Astrocyte (in vitro differentiated cells and primary cell): ENCODE data around the gene HSPB7.

Source experiments
- CTCF ChIP-seq: IDR thresholded peaks from 2 replicates; pipeline ENCODE4 v1.5.1; 2011; ENCODE audit warnings: low read depth, mild to moderate bottlenecking, inconsistent platforms, low read length, moderate library complexity; ENCODE audit not compliant: insufficient read depth
- EZH2 ChIP-seq: IDR thresholded peaks from 2 replicates; pipeline ENCODE4 v1.6.1; 2012; ENCODE audit warnings: mild to moderate bottlenecking, low read length, inconsistent platforms; ENCODE audit not compliant: insufficient read depth

DNA sequence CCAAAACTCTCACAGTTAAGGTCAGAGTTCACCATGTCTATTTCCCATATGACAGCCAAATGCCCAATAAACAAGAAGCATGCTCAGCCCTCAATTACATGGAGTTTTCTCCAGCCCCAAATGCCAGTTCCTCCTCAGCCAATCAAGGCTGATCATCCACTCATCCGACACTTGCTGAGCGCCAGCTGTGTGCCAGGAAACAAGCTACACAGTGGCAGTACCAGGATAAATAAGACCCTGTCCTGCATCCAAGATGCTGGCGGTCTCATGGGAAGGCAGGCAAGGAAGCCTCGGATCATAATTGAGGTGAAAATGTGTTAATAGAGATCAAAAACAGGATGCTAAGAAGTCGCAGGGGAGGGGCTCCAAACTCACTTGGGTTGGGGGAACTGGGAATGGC lies 49.7 kb downstream of the HSPB7 start:
- no peak for TF ChIP-seq CTCF
- no peak for TF ChIP-seq EZH2
